HFFc6 (cell line): ENCODE results near the gene SKI. TPM values are rescaled to one million over a fixed set of nuclear protein-coding genes. Genes with fewer than 3 reads are reported as not detected.

ENCODE experiments used
- DNase-seq: peaks from one replicate; pipeline ENCODE4 v3.0.0-alpha.2; 2018
- H3K27ac Mint-ChIP-seq: 2 replicates; pipeline ENCODE4 v1.8.0; 2020; ENCODE audit warnings: mild to moderate bottlenecking, mixed read lengths
- H3K27me3 Mint-ChIP-seq: 2 replicates; pipeline ENCODE4 v1.8.0; 2021; ENCODE audit warnings: mild to moderate bottlenecking, moderate library complexity, mixed read lengths; ENCODE audit not compliant: insufficient read depth
- H3K36me3 Mint-ChIP-seq: 2 replicates; pipeline ENCODE4 v1.8.0; 2021; ENCODE audit warnings: low read depth, mixed read lengths
- H3K4me1 Mint-ChIP-seq: 2 replicates; pipeline ENCODE4 v1.8.0; 2020; ENCODE audit warnings: low read depth, mixed read lengths
- H3K4me3 Mint-ChIP-seq: 2 replicates; pipeline ENCODE4 v1.8.0; 2020; ENCODE audit warnings: mild to moderate bottlenecking, moderate library complexity, mixed read lengths
- H3K9me3 Mint-ChIP-seq: 2 replicates; pipeline ENCODE4 v1.8.0; 2020; ENCODE audit warnings: mild to moderate bottlenecking, mixed read lengths
- CTCF ChIP-seq: fragments of 200-600 bp; sonication (generic); IDR thresholded peaks from 2 replicates; pipeline ENCODE4 v1.5.0; 2021; ENCODE audit warnings: antibody characterized with exemption, mild to moderate bottlenecking
- total RNA-seq, 6 experiments: library from RNA; stranded (reverse); fragmentation: NEBNext Ultra II Directional; extraction: Animal tissue kit (Norgen Biotek cat#: 25700); gene quantifications; 2 replicates in 1 of 6; 3 replicates in 5 of 6; pipeline ENCODE4 v1.2.3, GENCODE V29; 2021

Gene SKI
- total RNA-seq, 6 experiments from 2014 or later = 63.7 to 76.6 (median 66.1) TPM

GRCh38 chr1:2334366-2334765 is 106.2 kb downstream of the SKI start:
- DNase-seq = no peak
- peaks cover 5% of the 10 kb centered on the region; the same call in 1 of the 2 replicates for H3K9me3 Mint-ChIP-seq
- peaks cover 9% of the 10 kb centered on the region for H3K4me1 Mint-ChIP-seq
- no peaks in the 10 kb centered on the region for H3K36me3 Mint-ChIP-seq
- H3K27ac Mint-ChIP-seq = no peak overlapping the region
- H3K27me3 Mint-ChIP-seq = peaks cover 6% of the 10 kb centered on the region
- TF ChIP-seq CTCF = no peak
- H3K4me3 Mint-ChIP-seq = no peak overlapping the region

GRCh38 chr1:2334883-2335534 is 106.9 kb downstream of the SKI start:
- H3K27me3 Mint-ChIP-seq = peaks cover 9% of the 10 kb centered on the region
- no peak for TF ChIP-seq CTCF
- no peaks in the 10 kb centered on the region for H3K36me3 Mint-ChIP-seq
- H3K27ac Mint-ChIP-seq = no peak overlapping the region
- no peak overlapping the region for H3K4me3 Mint-ChIP-seq
- no peak for DNase-seq
- H3K4me1 Mint-ChIP-seq = peaks cover 9% of the 10 kb centered on the region
- H3K9me3 Mint-ChIP-seq = peaks cover 5% of the 10 kb centered on the region; the same call in 1 of the 2 replicates

GRCh38 chr1:2335721-2336455 is 107.8 kb downstream of the SKI start:
- no peaks in the 10 kb centered on the region for H3K36me3 Mint-ChIP-seq

GRCh38 chr1:2336499-2336898 is 108.4 kb downstream of the SKI start:
- no peaks in the 10 kb centered on the region for H3K36me3 Mint-ChIP-seq
- no peak for DNase-seq
- H3K4me1 Mint-ChIP-seq = no peaks in the 10 kb centered on the region
- peaks cover 14% of the 10 kb centered on the region for H3K27me3 Mint-ChIP-seq
- no peak overlapping the region for H3K4me3 Mint-ChIP-seq
- TF ChIP-seq CTCF = no peak
- peaks cover 5% of the 10 kb centered on the region; the same call in 1 of the 2 replicates for H3K9me3 Mint-ChIP-seq
- H3K27ac Mint-ChIP-seq = no peak overlapping the region

More at GRCh38 chr1:2335721-2336455, 107.8 kb downstream of the SKI start:
- H3K9me3 Mint-ChIP-seq = peaks cover 5% of the 10 kb centered on the region; the same call in 1 of the 2 replicates
- peaks cover 9% of the 10 kb centered on the region for H3K27me3 Mint-ChIP-seq
- no peak overlapping the region for H3K27ac Mint-ChIP-seq
- no peak overlapping the region for H3K4me3 Mint-ChIP-seq
- no peak for DNase-seq
- no peak for TF ChIP-seq CTCF
- H3K4me1 Mint-ChIP-seq = peaks cover 1% of the 10 kb centered on the region

- H3K9me3 Mint-ChIP-seq = peaks cover under 1% of the 10 kb centered on the region; the same call in 1 of the 2 replicates
- no peak for TF ChIP-seq CTCF
- H3K27me3 Mint-ChIP-seq = peaks cover 16% of the 10 kb centered on the region
- DNase-seq = no peak
- H3K27ac Mint-ChIP-seq = no peak overlapping the region
- H3K4me3 Mint-ChIP-seq = no peak overlapping the region
- no peaks in the 10 kb centered on the region for H3K4me1 Mint-ChIP-seq
- no peaks in the 10 kb centered on the region for H3K36me3 Mint-ChIP-seq
Measured at GRCh38 chr1:2337081-2337480, 109.0 kb downstream of the SKI start.
